ENCODE results near the gene SLC50A1. TPM values are rescaled to one million over a fixed set of nuclear protein-coding genes. Genes with fewer than 3 reads are reported as not detected.
"Not testable (repeated sequence)": the region's sequence is repeated elsewhere in the genome, so short reads cannot be mapped to it uniquely, and the experiment has no call there.

SLC50A1 gene
- total RNA-seq, 1 donor from 2014 or later: 43.9 TPM

DNA sequence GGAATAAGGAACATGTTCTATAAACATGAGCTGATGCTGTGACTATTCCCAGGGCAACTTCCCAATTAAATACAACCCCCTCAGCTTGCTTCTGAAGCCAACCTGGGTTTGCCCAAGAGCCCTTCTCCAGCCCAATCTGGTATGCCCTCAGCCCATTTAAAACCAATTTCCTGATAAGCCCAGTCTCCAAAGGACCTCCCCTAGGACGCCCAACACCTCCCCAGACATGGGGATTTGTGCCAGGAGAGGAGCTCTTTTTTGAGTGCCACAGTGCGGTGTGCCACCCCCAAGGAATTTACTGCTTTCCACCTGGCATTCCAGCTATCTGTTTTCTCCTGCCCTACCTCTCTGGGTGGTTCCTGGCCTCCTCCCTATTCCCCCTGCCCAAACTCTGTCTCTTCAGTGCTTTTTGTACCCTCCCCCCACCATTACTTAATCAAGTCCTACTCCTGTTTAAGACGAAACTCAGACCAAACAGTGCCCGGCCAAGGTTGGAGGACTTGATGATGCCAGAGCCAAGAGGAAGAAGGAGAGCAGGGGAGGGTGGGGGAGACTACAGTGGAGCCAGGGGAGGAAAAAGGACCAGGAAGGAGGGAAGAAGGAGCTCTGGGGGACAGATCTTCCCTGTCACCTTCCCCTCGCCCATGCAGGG, 19.4 kb upstream of the SLC50A1 start:
- no peak for DNase-seq (ENCODE audit: low spot score)
- TF ChIP-seq, protein P1, sequence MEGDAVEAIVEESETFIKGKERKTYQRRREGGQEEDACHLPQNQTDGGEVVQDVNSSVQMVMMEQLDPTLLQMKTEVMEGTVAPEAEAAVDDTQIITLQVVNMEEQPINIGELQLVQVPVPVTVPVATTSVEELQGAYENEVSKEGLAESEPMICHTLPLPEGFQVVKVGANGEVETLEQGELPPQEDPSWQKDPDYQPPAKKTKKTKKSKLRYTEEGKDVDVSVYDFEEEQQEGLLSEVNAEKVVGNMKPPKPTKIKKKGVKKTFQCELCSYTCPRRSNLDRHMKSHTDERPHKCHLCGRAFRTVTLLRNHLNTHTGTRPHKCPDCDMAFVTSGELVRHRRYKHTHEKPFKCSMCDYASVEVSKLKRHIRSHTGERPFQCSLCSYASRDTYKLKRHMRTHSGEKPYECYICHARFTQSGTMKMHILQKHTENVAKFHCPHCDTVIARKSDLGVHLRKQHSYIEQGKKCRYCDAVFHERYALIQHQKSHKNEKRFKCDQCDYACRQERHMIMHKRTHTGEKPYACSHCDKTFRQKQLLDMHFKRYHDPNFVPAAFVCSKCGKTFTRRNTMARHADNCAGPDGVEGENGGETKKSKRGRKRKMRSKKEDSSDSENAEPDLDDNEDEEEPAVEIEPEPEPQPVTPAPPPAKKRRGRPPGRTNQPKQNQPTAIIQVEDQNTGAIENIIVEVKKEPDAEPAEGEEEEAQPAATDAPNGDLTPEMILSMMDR (IDR thresholded peaks at IDR 0.05; ENCODE audit: unreplicated experiment): no peak
- H3K27me3 Mint-ChIP-seq (ENCODE audit: unreplicated experiment): peaks cover 1% of the 10 kb centered on the region
- H3K4me1 Mint-ChIP-seq (ENCODE audit: unreplicated experiment): peaks cover 6% of the 10 kb centered on the region
- no peak overlapping the region for H3K4me3 Mint-ChIP-seq (ENCODE audit: unreplicated experiment)
- H3K27ac Mint-ChIP-seq (ENCODE audit: unreplicated experiment): no peak overlapping the region
- no peaks in the 10 kb centered on the region for H3K36me3 Mint-ChIP-seq (ENCODE audit: low read depth, unreplicated experiment)
- H3K9me3 Mint-ChIP-seq (ENCODE audit: unreplicated experiment): no peaks in the 10 kb centered on the region

DNA sequence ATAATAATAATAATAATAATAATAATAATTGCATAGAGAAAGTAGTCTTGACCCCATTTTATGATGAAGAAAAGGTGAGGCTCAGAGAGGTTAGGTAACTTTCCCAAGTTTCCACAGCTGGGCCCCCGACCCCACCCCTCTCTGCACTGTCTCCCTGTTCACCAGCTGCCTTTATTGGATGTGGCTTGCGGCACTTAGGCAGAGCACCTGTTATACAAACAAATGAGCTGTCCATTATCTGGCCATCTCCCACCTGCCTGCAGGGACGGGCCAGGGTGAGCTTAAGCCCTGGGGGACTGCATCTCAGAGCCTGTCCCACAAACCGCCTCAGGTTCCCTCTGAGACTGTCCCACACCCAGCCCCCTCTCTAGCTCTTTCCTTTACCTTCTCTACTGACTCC, 18.0 kb upstream of the SLC50A1 start:
- TF ChIP-seq, protein P1 (IDR thresholded peaks at IDR 0.05; ENCODE audit: unreplicated experiment): no peak
- H3K4me1 Mint-ChIP-seq (ENCODE audit: unreplicated experiment): peaks cover 12% of the 10 kb centered on the region
- H3K27me3 Mint-ChIP-seq (ENCODE audit: unreplicated experiment): no peaks in the 10 kb centered on the region
- no peaks in the 10 kb centered on the region for H3K9me3 Mint-ChIP-seq (ENCODE audit: unreplicated experiment)
- no peak overlapping the region for H3K4me3 Mint-ChIP-seq (ENCODE audit: unreplicated experiment)
- H3K27ac Mint-ChIP-seq (ENCODE audit: unreplicated experiment): no peak overlapping the region
- no peaks in the 10 kb centered on the region for H3K36me3 Mint-ChIP-seq (ENCODE audit: low read depth, unreplicated experiment)
- DNase-seq (ENCODE audit: low spot score): no peak

DNA sequence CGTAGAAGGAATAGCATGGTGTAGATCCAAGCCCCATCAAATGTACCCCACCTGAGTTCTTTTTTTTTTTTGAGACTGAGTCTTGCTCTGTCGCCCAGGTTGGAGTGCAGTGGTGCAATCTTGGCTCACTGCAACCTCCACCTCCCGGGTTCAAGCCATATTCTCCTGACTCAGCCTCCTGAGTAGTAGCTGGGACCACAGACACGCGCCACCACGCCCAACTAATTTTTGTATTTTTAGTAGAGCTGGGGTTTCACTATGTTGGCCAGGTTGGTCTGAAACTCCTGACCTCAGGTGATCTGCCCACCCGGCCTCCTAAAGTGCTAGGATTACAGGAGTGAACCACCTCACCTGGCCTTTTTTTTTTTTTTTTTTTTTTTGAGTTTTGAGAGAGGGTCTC, 17.6 kb upstream of the SLC50A1 start:
- H3K9me3 Mint-ChIP-seq (ENCODE audit: unreplicated experiment); DNase-seq (ENCODE audit: low spot score); H3K27me3 Mint-ChIP-seq (ENCODE audit: unreplicated experiment); H3K27ac Mint-ChIP-seq (ENCODE audit: unreplicated experiment); H3K4me3 Mint-ChIP-seq (ENCODE audit: unreplicated experiment); H3K36me3 Mint-ChIP-seq (ENCODE audit: low read depth, unreplicated experiment): not testable (repeated sequence)
- peaks cover 12% of the 10 kb centered on the region for H3K4me1 Mint-ChIP-seq (ENCODE audit: unreplicated experiment)

DNA sequence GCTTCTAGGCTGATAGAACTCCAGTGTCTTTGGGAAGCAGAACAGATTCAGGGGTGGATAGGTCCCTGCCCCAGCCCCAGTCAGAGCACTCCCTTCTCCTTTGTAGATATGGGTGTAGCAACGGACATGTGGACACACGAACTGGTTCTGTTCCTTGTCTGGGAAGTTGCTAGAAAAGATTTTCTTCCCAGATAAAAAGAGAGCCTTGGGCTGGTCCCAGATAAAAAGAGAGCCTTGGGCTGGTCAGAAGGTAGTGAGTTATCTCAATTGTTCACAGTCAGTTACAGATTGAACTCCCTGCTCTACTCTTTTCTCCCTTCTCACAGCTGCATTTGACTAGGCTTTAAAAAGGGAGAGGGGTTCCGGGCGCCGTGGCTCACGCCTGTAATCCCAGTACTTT, 15.4 kb upstream of the SLC50A1 start:
- TF ChIP-seq, protein P1 (IDR thresholded peaks at IDR 0.05; ENCODE audit: unreplicated experiment): no peak
- Mint-ChIP-seq H3K4me3 (ENCODE audit: unreplicated experiment) (no peak overlapping the region), H3K27ac (ENCODE audit: unreplicated experiment) (no peak overlapping the region), H3K36me3 (ENCODE audit: low read depth, unreplicated experiment) (no peaks in the 10 kb centered on the region), H3K4me1 (ENCODE audit: unreplicated experiment) (peaks cover 22% of the 10 kb centered on the region), H3K9me3 (ENCODE audit: unreplicated experiment) (no peaks in the 10 kb centered on the region), H3K27me3 (ENCODE audit: unreplicated experiment) (peaks cover 7% of the 10 kb centered on the region)
- no peak for DNase-seq (ENCODE audit: low spot score)

DNA sequence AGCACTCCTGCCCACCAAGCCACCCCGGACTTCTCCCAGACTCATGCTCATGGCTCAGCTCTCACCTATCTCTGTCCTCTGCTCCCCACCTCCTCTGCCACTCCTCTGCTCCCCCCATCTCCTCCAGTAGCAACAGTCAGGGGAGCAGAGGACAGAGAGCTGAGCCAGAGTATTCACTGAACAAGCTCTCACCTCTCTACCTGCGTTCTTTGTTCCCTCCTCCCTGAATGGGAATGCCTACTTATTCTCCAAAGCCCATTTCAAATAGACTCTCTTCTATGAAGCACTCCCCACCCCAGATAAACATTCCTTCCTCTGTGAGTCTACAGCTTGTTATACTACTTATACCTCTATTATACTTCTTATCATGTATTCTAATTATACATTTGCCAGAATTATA, 14.4 kb upstream of the SLC50A1 start:
- H3K4me3 Mint-ChIP-seq (ENCODE audit: unreplicated experiment): no peak overlapping the region
- TF ChIP-seq, protein P1 (IDR thresholded peaks at IDR 0.05; ENCODE audit: unreplicated experiment): no peak
- no peak for DNase-seq (ENCODE audit: low spot score)
- H3K4me1 Mint-ChIP-seq (ENCODE audit: unreplicated experiment): peaks cover 26% of the 10 kb centered on the region
- H3K9me3 Mint-ChIP-seq (ENCODE audit: unreplicated experiment): no peaks in the 10 kb centered on the region
- no peak overlapping the region for H3K27ac Mint-ChIP-seq (ENCODE audit: unreplicated experiment)
- peaks cover 9% of the 10 kb centered on the region for H3K27me3 Mint-ChIP-seq (ENCODE audit: unreplicated experiment)
- H3K36me3 Mint-ChIP-seq (ENCODE audit: low read depth, unreplicated experiment): no peaks in the 10 kb centered on the region

All from endothelial cell (in vitro differentiated cells).